IMR-90 (cell line): Measurements from ENCODE around the gene TTC7B. TPM values are rescaled to one million over a fixed set of nuclear protein-coding genes. Genes with fewer than 3 reads are reported as not detected.

Experiments
- ATAC-seq: fragments of 200-7000 bp; cut with Tn5 transposase; 2 replicates; pipeline ENCODE4 v1.9.1; 2020; ENCODE audit warnings: low read depth, mild to moderate bottlenecking, moderate library complexity
- BruUV-seq: library from RNA; stranded (reverse); fragments of 400-500 nt; replicated peaks from 2 replicates; lab custom pipeline; 2021; lab: Mats Ljungman, UMichigan
- CTCF ChIA-PET: fragments of 300-600 bp; formaldehyde crosslinking; extraction: SDS; loops from one replicate; lab custom pipeline; 2021; ENCODE audit warnings: antibody characterized with exemption; lab: Yijun Ruan, JAX
- POLR2A ChIA-PET: fragments of 300-600 bp; sonication (Branson Sonifier 250); formaldehyde crosslinking; loops from one replicate; lab custom pipeline; 2022; ENCODE audit warnings: antibody characterized with exemption; ENCODE audit not compliant: unreplicated experiment; lab: Charles Lee
- DNase-seq: peaks from one replicate; pipeline ENCODE4 v3.0.0; 2013
- H2AFZ ChIP-seq: replicated peaks from 2 replicates; pipeline ENCODE3; 2013; ENCODE audit warnings: low read length, mild to moderate bottlenecking; ENCODE audit not compliant: poor library complexity
- H2AK5ac ChIP-seq: 2 replicates; pipeline ENCODE4 v1.6.1; 2013; ENCODE audit warnings: low read depth, low read length, inconsistent platforms
- H2AK9ac ChIP-seq: replicated peaks from 2 replicates; pipeline ENCODE3; 2013; ENCODE audit warnings: mild to moderate bottlenecking, low read depth, low read length, moderate library complexity; ENCODE audit not compliant: poor library complexity
- H2BK120ac ChIP-seq: 2 replicates; pipeline ENCODE4 v1.6.1; 2013; ENCODE audit warnings: low read depth, low read length, inconsistent platforms
- H2BK15ac ChIP-seq: 3 replicates; pipeline ENCODE4 v1.6.1; 2013; ENCODE audit warnings: low read depth, low read length, inconsistent platforms
- H2BK20ac ChIP-seq: 2 replicates; pipeline ENCODE4 v1.6.1; 2013; ENCODE audit warnings: low read depth, mild to moderate bottlenecking, inconsistent platforms, low read length, moderate library complexity
- H2BK5ac ChIP-seq: 2 replicates; pipeline ENCODE4 v1.6.1; 2013; ENCODE audit warnings: mild to moderate bottlenecking, low read depth, low read length, inconsistent platforms; ENCODE audit not compliant: poor library complexity, severe bottlenecking
- H3K14ac ChIP-seq: replicated peaks from 2 replicates; pipeline ENCODE4 v1.6.1; 2013; ENCODE audit warnings: low read depth, low read length, inconsistent platforms
- H3K18ac ChIP-seq: 2 replicates; pipeline ENCODE4 v1.6.1; 2013; ENCODE audit warnings: low read depth, low read length, control low read depth
- H3K23ac ChIP-seq: 2 replicates; pipeline ENCODE4 v1.6.1; 2013; ENCODE audit warnings: low read depth, low read length, inconsistent platforms
- H3K27ac ChIP-seq: 2 replicates; pipeline ENCODE4 v1.5.1; 2013; ENCODE audit warnings: mild to moderate bottlenecking, control low read depth, low read length; ENCODE audit not compliant: insufficient read depth
- H3K27me3 ChIP-seq: 2 replicates; pipeline ENCODE4 v1.6.1; 2013; ENCODE audit warnings: low read length; ENCODE audit not compliant: control insufficient read depth, insufficient read depth
- H3K36me3 ChIP-seq: 2 replicates; pipeline ENCODE4 v1.6.1; 2013; ENCODE audit warnings: low read length, mixed read lengths; ENCODE audit not compliant: control insufficient read depth, insufficient read depth
- H3K4ac ChIP-seq: 2 replicates; pipeline ENCODE4 v1.6.1; 2013; ENCODE audit warnings: low read depth, low read length, inconsistent platforms
- H3K4me1 ChIP-seq: 2 replicates; pipeline ENCODE4 v1.6.1; 2013; ENCODE audit warnings: low read length, mixed read lengths; ENCODE audit not compliant: control insufficient read depth, insufficient read depth
- H3K4me2 ChIP-seq: 2 replicates; pipeline ENCODE4 v1.6.1; 2013; ENCODE audit warnings: low read depth, mild to moderate bottlenecking, control low read depth, low read length, moderate library complexity
- H3K4me3 ChIP-seq: 2 replicates; pipeline ENCODE4 v1.5.1; 2013; ENCODE audit warnings: low read depth, mild to moderate bottlenecking, control low read depth, low read length, moderate library complexity; ENCODE audit not compliant: insufficient read depth
- H3K56ac ChIP-seq: 2 replicates; pipeline ENCODE4 v1.6.1; 2013; ENCODE audit warnings: low read length, inconsistent platforms; ENCODE audit not compliant: insufficient read depth; ENCODE audit errors: extremely low read depth
- H3K79me1 ChIP-seq, 2 experiments: 2 replicates each; pipeline ENCODE4 v1.6.1; 2013; ENCODE audit warnings: low read length in 2 of 2, inconsistent platforms in 1 of 2, low read depth in 1 of 2
- H3K9ac ChIP-seq: 2 replicates; pipeline ENCODE4 v1.6.1; 2013; ENCODE audit warnings: low read depth, low read length, control low read depth
- H3K9me1 ChIP-seq: 2 replicates; pipeline ENCODE4 v1.6.1; 2013; ENCODE audit warnings: low read length, inconsistent platforms; ENCODE audit not compliant: insufficient read depth
- H3K9me3 ChIP-seq: 2 replicates; pipeline ENCODE4 v1.6.1; 2013; ENCODE audit warnings: low read length; ENCODE audit not compliant: control insufficient read depth, insufficient read depth
- H4K20me1 ChIP-seq: 2 replicates; pipeline ENCODE4 v1.6.1; 2013; ENCODE audit warnings: low read length, inconsistent platforms; ENCODE audit not compliant: insufficient read depth
- H4K5ac ChIP-seq: 2 replicates; pipeline ENCODE4 v1.6.1; 2013; ENCODE audit warnings: mild to moderate bottlenecking, low read depth, low read length, control low read depth
- H4K8ac ChIP-seq, 2 experiments: 2 replicates each; pipeline ENCODE4 v1.6.1; 2013; ENCODE audit warnings: low read depth in 2 of 2, low read length in 2 of 2, control low read depth in 1 of 2, inconsistent platforms in 1 of 2
- H4K91ac ChIP-seq: 2 replicates; pipeline ENCODE4 v1.6.1; 2013; ENCODE audit warnings: low read depth, low read length, inconsistent platforms; ENCODE audit not compliant: insufficient read depth
- CEBPB ChIP-seq: IDR thresholded peaks from 2 replicates; pipeline ENCODE4 v1.6.1; 2012; ENCODE audit warnings: low read depth, low read length, improper control_type of control experiment
- CTCF ChIP-seq: conservative IDR thresholded peaks from 2 replicates; pipeline ENCODE4 v1.5.1; 2012; ENCODE audit warnings: mild to moderate bottlenecking, low read depth, low read length, improper control_type of control experiment
- ELK1 ChIP-seq: fragments of 150-350 bp; IDR thresholded peaks from 2 replicates; pipeline ENCODE4 v1.6.1; 2016; ENCODE audit warnings: low read depth, mild to moderate bottlenecking, low read length, moderate library complexity, borderline replicate concordance
- FOS ChIP-seq: fragments of 150-350 bp; IDR thresholded peaks from 2 replicates; pipeline ENCODE4 v1.6.1; 2016; ENCODE audit warnings: low read depth, low read length
- MAZ ChIP-seq: IDR thresholded peaks from 2 replicates; pipeline ENCODE4 v1.6.1; 2012; ENCODE audit warnings: low read depth, mild to moderate bottlenecking, low read length, improper control_type of control experiment, moderate library complexity, borderline replicate concordance
- NFE2L2 ChIP-seq: fragments of 150-350 bp; IDR thresholded peaks from 2 replicates; pipeline ENCODE4 v1.6.1; 2016; ENCODE audit warnings: low read depth, mild to moderate bottlenecking, low read length
- RCOR1 ChIP-seq: IDR thresholded peaks from 2 replicates; pipeline ENCODE4 v1.6.1; 2012; ENCODE audit warnings: mild to moderate bottlenecking, low read length, improper control_type of control experiment; ENCODE audit not compliant: insufficient replicate concordance
- RFX5 ChIP-seq: IDR thresholded peaks from 2 replicates; pipeline ENCODE4 v1.8.0; 2012; ENCODE audit warnings: low read depth, mild to moderate bottlenecking, low read length, moderate library complexity
- USF2 ChIP-seq: fragments of 150-350 bp; IDR thresholded peaks from 2 replicates; pipeline ENCODE4 v1.6.1; 2017; ENCODE audit warnings: mild to moderate bottlenecking, antibody characterized with exemption, low read length, low read depth
- WGBS, 2 experiments: methylation state at CpG; one replicate each; pipeline versions ENCODE4 v1.1.5 to v1.1.7; 2013; ENCODE audit warnings: missing lambda C conversion rate in 2 of 2; ENCODE audit not compliant: insufficient read length in 1 of 2; ENCODE audit errors: extremely low coverage in 2 of 2; 5-methylcytosine and 5-hydroxymethylcytosine counted together
- dilution Hi-C: fragments of 300-500 bp; cut with HindIII; formaldehyde crosslinking; loops from one replicate; pipeline ENCODE4 v1.14.3; 2018; ENCODE audit warnings: low sequenced_read_pairs; ENCODE audit not compliant: unreplicated experiment
- in situ Hi-C: fragments of 300-500 bp; cut with MboI; formaldehyde crosslinking; loops from 3 replicates; pipeline ENCODE4 v1.14.3; 2019; ENCODE audit warnings: low sequenced_read_pairs, inconsistent platforms, mixed read lengths
- intact Hi-C: fragments of 100-400 bp; cut with micrococcal nuclease; formaldehyde crosslinking; loops from 2 replicates; pipeline ENCODE4 v1.10.0; 2022
- polyA plus RNA-seq, 3 experiments: library from polyadenylated mRNA; depleted of rRNA; stranded (reverse); fragments of >200 nt; gene quantifications; 2 replicates each; pipeline ENCODE4 v1.2.3, GENCODE V29; 2012; ENCODE audit warnings: low replicate concordance in 1 of 3
- total RNA-seq: library from RNA; depleted of rRNA; stranded (reverse); fragments of >200 nt; gene quantifications from 2 replicates; pipeline ENCODE4 v1.2.3, GENCODE V29; 2012

TTC7B gene
- total and polyA plus RNA-seq, 2 of the 4 experiments (the other 2 are of a cell fraction), result 18.1 to 35.3 TPM

GRCh38 chr14:90654831-90655276 lies 161.4 kb downstream of the TTC7B start:
- ChIA-PET POLR2A (no interaction called here), CTCF (no interaction called here)
- Histone ChIP-seq H3K18ac (no peak overlapping the region; the same call in 1 of the 2 replicates), H3K56ac (no peak overlapping the region), H3K4me3 (no peak overlapping the region), H3K9me3 (no peaks in the 10 kb centered on the region), H3K27me3 (no peaks in the 10 kb centered on the region), H2BK120ac (no peak overlapping the region), H2BK20ac (no peak overlapping the region), H4K8ac (no peak overlapping the region; a peak in 1 of 4 replicates), H4K91ac (no peak overlapping the region), H3K4me1 (peaks cover 12% of the 10 kb centered on the region), H2BK5ac (no peak overlapping the region), H2BK15ac (no peak overlapping the region), H2AK9ac (no peak overlapping the region), H3K23ac (no peak overlapping the region), H3K9me1 (peaks cover 14% of the 10 kb centered on the region), H3K27ac (peak overlapping the region; percentile 1; the same call in 1 of the 2 replicates), H3K14ac (no peak overlapping the region), H3K4ac (no peak overlapping the region), H4K5ac (no peak overlapping the region), H2AFZ (no peak overlapping the region), H3K79me1 (no peaks in the 10 kb centered on the region), H3K9ac (no peak overlapping the region), H4K20me1 (no peaks in the 10 kb centered on the region), H3K4me2 (no peak overlapping the region), H3K36me3 (peaks cover 5% of the 10 kb centered on the region; the same call in 1 of the 2 replicates), H2AK5ac (no peak overlapping the region)
- TF ChIP-seq CTCF (no peak), RCOR1 (no peak), RFX5 (no peak), NFE2L2 (peak; percentile 74), USF2 (no peak), CEBPB (no peak), MAZ (no peak), FOS (peak; percentile 32; the same call in 1 of the 2 replicates), ELK1 (no peak)
- in situ Hi-C loops, result no loop called here
- 35% methylated on average over 5 of the region's 8 CpGs; no CpG with 5 or more reads in 1 of the 2 experiments for WGBS, 2 experiments
- DNase-seq, result peak; percentile 74
- BruUV-seq, result no TSS peak
- dilution Hi-C loops, result no loop called here
- intact Hi-C loops, result no loop called here
- peak; percentile 50 for ATAC-seq
